ENCODE data around the gene HIC1.

The HIC1 gene

GRCh38 chr17:2082003-2082781 lies 27.3 kb downstream of the HIC1 start:
- TF ChIP-seq, protein P1, sequence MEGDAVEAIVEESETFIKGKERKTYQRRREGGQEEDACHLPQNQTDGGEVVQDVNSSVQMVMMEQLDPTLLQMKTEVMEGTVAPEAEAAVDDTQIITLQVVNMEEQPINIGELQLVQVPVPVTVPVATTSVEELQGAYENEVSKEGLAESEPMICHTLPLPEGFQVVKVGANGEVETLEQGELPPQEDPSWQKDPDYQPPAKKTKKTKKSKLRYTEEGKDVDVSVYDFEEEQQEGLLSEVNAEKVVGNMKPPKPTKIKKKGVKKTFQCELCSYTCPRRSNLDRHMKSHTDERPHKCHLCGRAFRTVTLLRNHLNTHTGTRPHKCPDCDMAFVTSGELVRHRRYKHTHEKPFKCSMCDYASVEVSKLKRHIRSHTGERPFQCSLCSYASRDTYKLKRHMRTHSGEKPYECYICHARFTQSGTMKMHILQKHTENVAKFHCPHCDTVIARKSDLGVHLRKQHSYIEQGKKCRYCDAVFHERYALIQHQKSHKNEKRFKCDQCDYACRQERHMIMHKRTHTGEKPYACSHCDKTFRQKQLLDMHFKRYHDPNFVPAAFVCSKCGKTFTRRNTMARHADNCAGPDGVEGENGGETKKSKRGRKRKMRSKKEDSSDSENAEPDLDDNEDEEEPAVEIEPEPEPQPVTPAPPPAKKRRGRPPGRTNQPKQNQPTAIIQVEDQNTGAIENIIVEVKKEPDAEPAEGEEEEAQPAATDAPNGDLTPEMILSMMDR (conservative IDR thresholded peaks at IDR 0.05; ENCODE audit: low read length): no peak
- peak; percentile 60 for DNase-seq (ENCODE audit: low read depth)
- no peak overlapping the region for H3K4me3 ChIP-seq (ENCODE audit: low read length)

- TF ChIP-seq, protein P1 (conservative IDR thresholded peaks at IDR 0.05; ENCODE audit: low read length): no peak
- DNase-seq (ENCODE audit: low read depth): no peak
- H3K4me3 ChIP-seq (ENCODE audit: low read length): no peak overlapping the region
Observed at GRCh38 chr17:2083613-2084035, 28.7 kb downstream of the HIC1 start.

DNA sequence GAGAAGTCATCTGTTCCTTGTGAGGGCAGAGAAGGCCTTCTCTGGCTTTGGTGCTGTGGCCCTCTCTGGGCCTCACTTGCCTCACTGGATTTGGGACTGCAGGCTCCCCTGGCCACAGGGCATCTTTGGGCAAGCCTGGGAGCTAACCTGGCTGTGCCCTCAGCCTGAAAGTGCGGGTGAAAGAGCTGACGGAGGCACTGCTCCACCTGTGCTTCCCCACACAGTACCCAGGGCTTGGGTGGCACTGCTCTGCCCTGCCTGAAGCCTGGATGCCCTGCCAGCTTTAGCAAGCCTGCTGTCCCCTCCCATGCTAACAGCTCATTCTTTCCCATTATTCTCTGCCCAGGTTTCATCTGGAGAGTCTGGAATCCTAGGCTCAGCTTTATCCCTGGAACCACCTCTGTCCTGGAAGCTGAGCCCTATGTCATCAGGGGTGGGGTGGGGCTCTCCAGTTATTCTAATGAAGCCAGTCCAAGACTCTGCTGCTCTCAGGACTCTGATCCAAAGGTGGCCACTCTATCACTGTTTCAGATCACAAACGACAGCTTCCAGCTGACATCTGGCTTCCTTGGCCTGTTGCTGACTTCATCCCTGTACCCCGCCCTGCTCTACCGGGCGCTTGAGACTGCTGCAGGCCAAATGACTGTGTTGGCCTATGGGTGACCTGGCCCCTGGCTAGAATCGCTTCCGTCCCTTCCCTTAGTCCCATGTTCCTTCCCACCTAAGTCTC lies 29.3 kb downstream of the HIC1 start:
- peak; percentile 81 for DNase-seq (ENCODE audit: low read depth)
- H3K4me3 ChIP-seq (ENCODE audit: low read length): no peak overlapping the region
- TF ChIP-seq, protein P1 (conservative IDR thresholded peaks at IDR 0.05; ENCODE audit: low read length): no peak

GRCh38 chr17:2084766-2085647 lies 30.1 kb downstream of the HIC1 start:
- peak; percentile 97 for DNase-seq (ENCODE audit: low read depth)
- H3K4me3 ChIP-seq (ENCODE audit: low read length): no peak overlapping the region
- TF ChIP-seq, protein P1 (conservative IDR thresholded peaks at IDR 0.05; ENCODE audit: low read length): no peak

- DNase-seq (ENCODE audit: low read depth): peak; percentile 80
- no peak overlapping the region for H3K4me3 ChIP-seq (ENCODE audit: low read length)
- TF ChIP-seq, protein P1 (conservative IDR thresholded peaks at IDR 0.05; ENCODE audit: low read length): no peak
Observed at GRCh38 chr17:2085648-2085949, 30.7 kb downstream of the HIC1 start.

DNA sequence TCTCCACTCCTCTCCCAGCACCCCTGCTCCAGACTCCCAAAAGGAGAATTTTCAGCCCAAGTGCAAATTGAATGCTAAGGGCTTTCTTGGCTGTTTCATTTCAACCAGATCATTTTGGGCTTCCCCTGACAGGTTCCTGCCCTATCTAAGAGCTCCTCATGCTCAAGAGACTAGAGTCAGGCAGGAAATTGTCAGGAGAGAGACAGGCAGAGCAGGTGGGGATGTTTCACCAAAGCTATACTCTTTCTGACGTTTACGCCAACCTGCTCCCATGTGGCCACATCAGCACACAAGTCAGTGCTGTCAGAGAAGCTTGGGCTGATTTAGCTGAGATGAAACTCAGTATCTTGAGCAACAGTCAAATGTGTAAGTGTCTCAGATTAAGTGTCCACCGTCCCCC lies 31.4 kb downstream of the HIC1 start:
- no peak overlapping the region for H3K4me3 ChIP-seq (ENCODE audit: low read length)
- TF ChIP-seq, protein P1 (conservative IDR thresholded peaks at IDR 0.05; ENCODE audit: low read length): no peak
- DNase-seq (ENCODE audit: low read depth): no peak
